GM12878 (cell line): Measurements from ENCODE around the gene RNF186. TPM values are rescaled to one million over a fixed set of nuclear protein-coding genes. Genes with fewer than 3 reads are reported as not detected.

Source experiments
- ATAC-seq: fragments of 200-7000 bp; cut with Tn5 transposase; 3 replicates; pipeline ENCODE4 v1.9.1; 2020; ENCODE audit warnings: mild to moderate bottlenecking, moderate library complexity
- BruUV-seq: library from RNA; stranded (reverse); fragments of 400-500 nt; replicated peaks from 2 replicates; lab custom pipeline; 2021; lab: Mats Ljungman, UMichigan
- CTCF ChIA-PET: fragments of 300-600 bp; sonication (Branson Sonifier 250); formaldehyde crosslinking; extraction: SDS; loops from one replicate; lab custom pipeline; 2021; ENCODE audit warnings: inconsistent platforms; lab: Yijun Ruan, JAX
- POLR2A ChIA-PET: fragments of 350-600 bp; formaldehyde crosslinking; extraction: SDS; loops from one replicate; lab custom pipeline; 2021; ENCODE audit warnings: inconsistent platforms; lab: Charles Lee
- RAD21 ChIA-PET: fragments of 300-600 bp; sonication (Branson Sonifier 250); formaldehyde crosslinking; loops from one replicate; lab custom pipeline; 2023; ENCODE audit warnings: antibody characterized with exemption; ENCODE audit not compliant: unreplicated experiment; lab: Charles Lee
- SMC1A ChIA-PET: fragments of 300-600 bp; sonication (Branson Sonifier 250); formaldehyde crosslinking; loops from one replicate; lab custom pipeline; 2023; ENCODE audit not compliant: unreplicated experiment, uncharacterized antibody; lab: Charles Lee
- DNase-seq: peaks from one replicate; pipeline ENCODE4 v3.0.0-alpha.2; 2011; ENCODE audit warnings: low read depth, low spot score
- FAIRE-seq: peaks from 3 replicates; lab custom pipeline; 2011; peaks lifted over from hg19 to GRCh38; lab: Jason Lieb, UNC
- H2AFZ ChIP-seq: 2 replicates; pipeline ENCODE4 v1.6.0; 2011; ENCODE audit warnings: low read depth, low read length, control low read depth; ENCODE audit not compliant: control insufficient read depth
- H3K27ac ChIP-seq: 2 replicates; pipeline ENCODE4 v1.5.1; 2011; ENCODE audit warnings: control low read depth; ENCODE audit not compliant: control insufficient read depth, insufficient read depth
- H3K27me3 ChIP-seq, 2 experiments: replicated peaks in 1 of 2; 2 replicates each; pipeline versions ENCODE4 v1.6.0 to v1.6.1; 2011; ENCODE audit warnings: low read length in 1 of 2; ENCODE audit not compliant: control insufficient read depth in 2 of 2, insufficient read depth in 2 of 2
- H3K36me3 ChIP-seq, 2 experiments: 2 replicates each; pipeline ENCODE4 v1.5.1; 2011; ENCODE audit warnings: low read length in 1 of 2; ENCODE audit not compliant: control insufficient read depth in 2 of 2, insufficient read depth in 2 of 2
- H3K4me1 ChIP-seq: 2 replicates; pipeline ENCODE4 v1.6.1; 2011; ENCODE audit warnings: mild to moderate bottlenecking, low read length, moderate library complexity, mixed read lengths; ENCODE audit not compliant: control insufficient read depth, insufficient read depth
- H3K4me2 ChIP-seq: 2 replicates; pipeline ENCODE4 v1.6.0; 2011; ENCODE audit warnings: control low read depth; ENCODE audit not compliant: control insufficient read depth, insufficient read depth
- H3K4me3 ChIP-seq: fragments of 200-600 bp; sonication (generic); 2 replicates; pipeline ENCODE4 v1.5.1; 2016
- H3K79me2 ChIP-seq: 2 replicates; pipeline ENCODE4 v1.6.0; 2011; ENCODE audit warnings: low read length; ENCODE audit not compliant: control insufficient read depth, insufficient read depth
- H3K9ac ChIP-seq: 2 replicates; pipeline ENCODE4 v1.8.0; 2011; ENCODE audit warnings: low read length, control low read depth, mixed read lengths; ENCODE audit not compliant: control insufficient read depth, insufficient read depth
- H3K9me3 ChIP-seq: replicated peaks from 3 replicates; pipeline ENCODE4 v1.5.1; 2011; ENCODE audit warnings: mild to moderate bottlenecking, low read length; ENCODE audit not compliant: control insufficient read depth, insufficient read depth
- H4K20me1 ChIP-seq: 2 replicates; pipeline ENCODE4 v1.6.0; 2011; ENCODE audit not compliant: control insufficient read depth, insufficient read depth
- BCL11A ChIP-seq: IDR thresholded peaks from 2 replicates; pipeline ENCODE4 v1.6.1; 2011; ENCODE audit warnings: low read depth, low read length
- CHD2 ChIP-seq: IDR thresholded peaks from 2 replicates; pipeline ENCODE4 v1.6.1; 2011; ENCODE audit warnings: low read depth, low read length, improper control_type of control experiment, borderline replicate concordance
- EP300 ChIP-seq, 2 experiments: fragments of 150-350 bp in 1 of 2; IDR thresholded peaks; 2 replicates each; pipeline ENCODE4 v1.6.1; 2011 to 2012; ENCODE audit warnings: low read depth in 2 of 2, low read length in 2 of 2, borderline replicate concordance in 1 of 2, improper control_type of control experiment in 1 of 2, inconsistent platforms in 1 of 2; ENCODE audit not compliant: control insufficient read depth in 1 of 2
- IRF3 ChIP-seq: fragments of 450-650 bp; IDR thresholded peaks from 2 replicates; pipeline ENCODE4 v1.6.1; 2014; ENCODE audit warnings: mild to moderate bottlenecking
- KLF5 ChIP-seq: fragments of 450-650 bp; IDR thresholded peaks from 2 replicates; pipeline ENCODE4 v1.6.1; 2014; ENCODE audit warnings: mild to moderate bottlenecking; ENCODE audit not compliant: partially characterized antibody
- MEF2A ChIP-seq: IDR thresholded peaks from 2 replicates; pipeline ENCODE4 v1.6.1; 2011; ENCODE audit warnings: low read depth, mild to moderate bottlenecking, low read length, moderate library complexity; ENCODE audit not compliant: insufficient read depth
- MYC ChIP-seq: IDR thresholded peaks from 2 replicates; pipeline ENCODE4 v1.6.1; 2011; ENCODE audit warnings: mild to moderate bottlenecking, low read length, moderate library complexity, inconsistent platforms; ENCODE audit not compliant: insufficient read depth, insufficient replicate concordance, insufficient read length, severe bottlenecking
- NFYA ChIP-seq: IDR thresholded peaks from 2 replicates; pipeline ENCODE4 v1.6.1; 2011; ENCODE audit warnings: low read depth, mild to moderate bottlenecking, low read length, improper control_type of control experiment, borderline replicate concordance
- SREBF2 ChIP-seq: IDR thresholded peaks from 2 replicates; pipeline ENCODE4 v1.6.1; 2012; ENCODE audit warnings: mild to moderate bottlenecking, low read length
- ZNF217 ChIP-seq: fragments of 450-650 bp; IDR thresholded peaks from 2 replicates; pipeline ENCODE4 v1.6.1; 2017; ENCODE audit warnings: antibody characterized with exemption, mild to moderate bottlenecking
- ZNF24 ChIP-seq: fragments of 450-650 bp; IDR thresholded peaks from 2 replicates; pipeline ENCODE4 v1.6.1; 2017; ENCODE audit warnings: antibody characterized with exemption, mild to moderate bottlenecking
- WGBS: methylation state at CpG from one replicate; pipeline ENCODE4 v1.1.6; 2016; ENCODE audit warnings: low lambda C conversion rate; ENCODE audit not compliant: insufficient replicate concordance, insufficient coverage; ENCODE audit errors: missing lambda C conversion rate; 5-methylcytosine and 5-hydroxymethylcytosine counted together
- in situ Hi-C: fragments of 300-500 bp; cut with MboI; formaldehyde crosslinking; loops from 9 replicates; pipeline ENCODE4 v1.14.3; 2018; ENCODE audit warnings: mixed read lengths
- intact Hi-C: fragments of 100-400 bp; cut with micrococcal nuclease; formaldehyde crosslinking; loops from one replicate; pipeline ENCODE4 v1.14.2; 2022; ENCODE audit not compliant: unreplicated experiment
- polyA plus RNA-seq, 11 experiments: library from polyadenylated mRNA; depleted of rRNA in 4 of 11; unstranded in 6 of 11; stranded (reverse) in 5 of 11; fragments of >200 nt; fragmentation: Nextera tagmentation in 4 of 11; fragmentation: Illumina TruSeq in 1 of 11; extraction: Ambion mirVana in 4 of 11; extraction: Trizol in 1 of 11; gene quantifications; 1 replicate in 1 of 11; 2 replicates in 10 of 11; pipeline versions ENCODE4 v1.2.1 to v1.2.3, GENCODE V29; 2011 to 2016; ENCODE audit warnings: inconsistent platforms in 2 of 11, missing spikeins in 2 of 11, low read depth in 1 of 11
- total RNA-seq, 4 experiments: library from RNA; depleted of rRNA in 3 of 4; stranded (reverse); fragments of >200 nt in 3 of 4; fragmentation: Illumina TruSeq in 1 of 4; extraction: Trizol in 1 of 4; gene quantifications; 2 replicates each; pipeline versions ENCODE4 v1.2.1 to v1.2.3, GENCODE V29; 2013 to 2021
- TF ChIP-seq, protein P1 (sequence below): fragments of 450-650 bp; formaldehyde crosslinking; IDR thresholded peaks from 2 replicates; pipeline ENCODE4 v1.4.0; 2022; ENCODE audit warnings: mild to moderate bottlenecking, moderate library complexity

RNF186 gene
- total and polyA plus RNA-seq, 10 of the 15 experiments (the other 5 are each of a cell fraction or from before 2014, with no cell fraction given) = not detected

- ATAC-seq (no peak), FAIRE-seq (no peak), DNase-seq (no peak)
- Histone ChIP-seq H3K27ac (no peak overlapping the region), H3K36me3 (peaks cover 0 to 3% of the 10 kb centered on the region in 2 experiments; a peak in 2 of 4 replicates), H2AFZ (no peak overlapping the region), H3K9me3 (no peaks in the 10 kb centered on the region), H4K20me1 (no peaks in the 10 kb centered on the region), H3K79me2 (no peaks in the 10 kb centered on the region), H3K9ac (no peak overlapping the region), H3K4me2 (no peak overlapping the region), H3K4me1 (peaks cover 3% of the 10 kb centered on the region), H3K4me3 (no peak overlapping the region), H3K27me3 (no peaks in the 10 kb centered on the region)
- in situ Hi-C loops (no loop called here), intact Hi-C loops (no loop called here)
- POLR2A ChIA-PET = no interaction called here
- RAD21 ChIA-PET = no interaction called here
- SMC1A ChIA-PET = no interaction called here
- CTCF ChIA-PET = no interaction called here
- WGBS = 81% methylated on average over 18 of the region's 18 CpGs
- BruUV-seq = no TSS peak
- TF ChIP-seq, protein P1, sequence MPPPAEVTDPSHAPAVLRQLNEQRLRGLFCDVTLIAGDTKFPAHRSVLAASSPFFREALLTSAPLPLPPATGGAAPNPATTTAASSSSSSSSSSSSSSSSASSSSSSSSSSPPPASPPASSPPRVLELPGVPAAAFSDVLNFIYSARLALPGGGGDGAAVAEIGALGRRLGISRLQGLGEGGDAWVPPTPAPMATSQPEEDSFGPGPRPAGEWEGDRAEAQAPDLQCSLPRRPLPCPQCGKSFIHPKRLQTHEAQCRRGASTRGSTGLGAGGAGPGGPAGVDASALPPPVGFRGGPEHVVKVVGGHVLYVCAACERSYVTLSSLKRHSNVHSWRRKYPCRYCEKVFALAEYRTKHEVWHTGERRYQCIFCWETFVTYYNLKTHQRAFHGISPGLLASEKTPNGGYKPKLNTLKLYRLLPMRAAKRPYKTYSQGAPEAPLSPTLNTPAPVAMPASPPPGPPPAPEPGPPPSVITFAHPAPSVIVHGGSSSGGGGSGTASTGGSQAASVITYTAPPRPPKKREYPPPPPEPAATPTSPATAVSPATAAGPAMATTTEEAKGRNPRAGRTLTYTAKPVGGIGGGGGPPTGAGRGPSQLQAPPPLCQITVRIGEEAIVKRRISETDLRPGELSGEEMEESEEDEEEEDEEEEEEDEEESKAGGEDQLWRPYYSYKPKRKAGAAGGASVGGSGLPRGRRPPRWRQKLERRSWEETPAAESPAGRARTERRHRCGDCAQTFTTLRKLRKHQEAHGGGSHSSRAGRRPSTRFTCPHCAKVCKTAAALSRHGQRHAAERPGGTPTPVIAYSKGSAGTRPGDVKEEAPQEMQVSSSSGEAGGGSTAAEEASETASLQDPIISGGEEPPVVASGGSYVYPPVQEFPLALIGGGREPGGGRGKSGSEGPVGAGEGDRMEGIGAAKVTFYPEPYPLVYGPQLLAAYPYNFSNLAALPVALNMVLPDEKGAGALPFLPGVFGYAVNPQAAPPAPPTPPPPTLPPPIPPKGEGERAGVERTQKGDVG (CRISPR knock-in tag) = no peak
Measured at GRCh38 chr1:19768353-19769210, 46.5 kb downstream of the RNF186 start.

DNA sequence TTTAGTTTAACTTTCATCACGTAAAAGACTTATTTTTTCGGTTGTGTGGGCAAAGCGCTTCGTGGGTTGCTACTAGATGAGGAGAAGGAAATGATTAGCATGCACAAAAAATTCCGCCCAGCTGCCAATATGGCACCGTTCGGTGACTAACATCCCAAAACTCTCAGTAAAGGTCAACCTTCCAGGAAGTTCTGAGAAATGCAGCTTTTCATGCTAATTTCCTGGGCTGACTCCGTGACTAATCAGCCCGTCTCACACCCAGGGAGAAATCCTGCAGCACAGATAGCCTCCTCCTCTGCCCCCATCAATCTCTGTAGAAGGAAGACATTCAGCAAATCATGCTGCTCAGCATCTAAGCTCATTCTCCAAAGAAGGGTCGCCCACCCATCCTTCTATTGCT, 49.5 kb downstream of the RNF186 start:
- H3K36me3 ChIP-seq = peaks cover 0 to 3% of the 10 kb centered on the region in 2 experiments; a peak in 2 of 4 replicates
- no peak overlapping the region for H3K27ac ChIP-seq
- intact Hi-C loops (no loop called here), in situ Hi-C loops (no loop called here)
- H4K20me1 ChIP-seq = no peaks in the 10 kb centered on the region
- H3K4me1 ChIP-seq = peaks cover 3% of the 10 kb centered on the region
- FAIRE-seq (no peak), ATAC-seq (no peak), DNase-seq (no peak)
- ChIA-PET SMC1A (no interaction called here), CTCF (interaction anchor here (0.6 kb wide), 1 partner anchor 24 kb away, joined by 3 read pairs; no protein-coding TSS in a partner anchor), POLR2A (no interaction called here), RAD21 (no interaction called here)
- H3K4me2 ChIP-seq = no peak overlapping the region
- no peaks in the 10 kb centered on the region for H3K27me3 ChIP-seq
- no peaks in the 10 kb centered on the region for H3K9me3 ChIP-seq
- BruUV-seq = no TSS peak
- WGBS = 95% methylated on average over 10 of the region's 10 CpGs
- H3K79me2 ChIP-seq = no peaks in the 10 kb centered on the region
- no peak overlapping the region for H3K4me3 ChIP-seq
- no peak overlapping the region for H2AFZ ChIP-seq
- H3K9ac ChIP-seq = no peak overlapping the region
- TF ChIP-seq CHD2 (no peak), KLF5 (no peak), MEF2A (no peak), ZNF24 (no peak), BCL11A (no peak), MYC (no peak), ZNF217 (no peak), SREBF2 (no peak), IRF3 (no peak), NFYA (no peak), EP300 (IDR thresholded peaks at IDR 0.05; ENCODE audit: borderline replicate concordance in 1 of 2, control insufficient read depth in 1 of 2, low read depth in 2 of 2, low read length in 2 of 2) (no peak)
